B cell (primary cell): ENCODE results near the gene LDLRAD3.

Source experiments
- EZH2 ChIP-seq: IDR thresholded peaks from 2 replicates; pipeline ENCODE4 v1.6.1; 2012; ENCODE audit warnings: borderline replicate concordance, low read depth, mild to moderate bottlenecking, moderate library complexity, low read length; ENCODE audit not compliant: insufficient read depth, poor library complexity, severe bottlenecking
- TF ChIP-seq, protein P1 (sequence below): fragments of 200-600 bp; IDR thresholded peaks from one replicate; pipeline ENCODE4 v1.8.0; 2022; ENCODE audit warnings: antibody characterized with exemption, mild to moderate bottlenecking

DNA sequence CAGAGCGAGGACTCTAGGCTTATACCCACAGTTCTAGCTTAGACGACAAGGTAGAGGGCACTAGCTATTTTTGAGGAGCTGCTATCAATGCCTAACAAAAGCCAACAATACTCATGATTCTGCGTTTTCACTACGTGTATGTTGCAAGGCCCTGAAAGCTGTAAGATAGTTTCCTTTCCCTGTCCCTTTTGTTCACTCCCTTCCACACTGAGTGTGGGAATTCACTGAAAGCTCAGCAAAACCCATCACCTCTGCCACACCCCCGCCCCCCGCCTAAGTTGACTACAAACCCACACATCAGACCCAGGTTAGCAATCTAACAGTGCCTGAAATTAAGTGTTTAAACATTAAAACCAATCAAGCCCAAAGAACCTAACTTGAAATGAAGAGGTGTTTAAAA is 6.2 kb upstream of the LDLRAD3 start:
- TF ChIP-seq, protein P1, sequence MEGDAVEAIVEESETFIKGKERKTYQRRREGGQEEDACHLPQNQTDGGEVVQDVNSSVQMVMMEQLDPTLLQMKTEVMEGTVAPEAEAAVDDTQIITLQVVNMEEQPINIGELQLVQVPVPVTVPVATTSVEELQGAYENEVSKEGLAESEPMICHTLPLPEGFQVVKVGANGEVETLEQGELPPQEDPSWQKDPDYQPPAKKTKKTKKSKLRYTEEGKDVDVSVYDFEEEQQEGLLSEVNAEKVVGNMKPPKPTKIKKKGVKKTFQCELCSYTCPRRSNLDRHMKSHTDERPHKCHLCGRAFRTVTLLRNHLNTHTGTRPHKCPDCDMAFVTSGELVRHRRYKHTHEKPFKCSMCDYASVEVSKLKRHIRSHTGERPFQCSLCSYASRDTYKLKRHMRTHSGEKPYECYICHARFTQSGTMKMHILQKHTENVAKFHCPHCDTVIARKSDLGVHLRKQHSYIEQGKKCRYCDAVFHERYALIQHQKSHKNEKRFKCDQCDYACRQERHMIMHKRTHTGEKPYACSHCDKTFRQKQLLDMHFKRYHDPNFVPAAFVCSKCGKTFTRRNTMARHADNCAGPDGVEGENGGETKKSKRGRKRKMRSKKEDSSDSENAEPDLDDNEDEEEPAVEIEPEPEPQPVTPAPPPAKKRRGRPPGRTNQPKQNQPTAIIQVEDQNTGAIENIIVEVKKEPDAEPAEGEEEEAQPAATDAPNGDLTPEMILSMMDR = no peak
- TF ChIP-seq EZH2 = no peak
